Naive B cell (primary cell): ENCODE results near the gene ABHD15. TPM values are rescaled to one million over a fixed set of nuclear protein-coding genes. Genes with fewer than 3 reads are reported as not detected.
A peak's percentile ranks its signal among the peaks of the same experiment; 100 is the strongest.

Experiments used
- ATAC-seq, 2 donors: fragments of 150-1000 bp; cut with Tn5 transposase; 2 replicates each; pipeline ENCODE4 v1.10.0; 2021; ENCODE audit warnings: low read depth in 2 of 2, mild to moderate bottlenecking in 2 of 2, moderate library complexity in 2 of 2
- DNase-seq: peaks from one replicate; pipeline ENCODE4 v3.0.0; 2022
- H3K27ac Mint-ChIP-seq, 6 donors: one replicate each; pipeline ENCODE4 v1.8.0; 2020 to 2022; ENCODE audit warnings: mild to moderate bottlenecking in 6 of 6, mixed read lengths in 6 of 6, moderate library complexity in 5 of 6, inconsistent platforms in 2 of 6
- H3K27me3 Mint-ChIP-seq, 3 donors: one replicate each; pipeline ENCODE4 v1.8.0; 2021 to 2022; ENCODE audit warnings: mixed read lengths in 3 of 3, mild to moderate bottlenecking in 1 of 3
- H3K36me3 Mint-ChIP-seq, 2 donors: one replicate each; pipeline ENCODE4 v1.8.0; 2020 to 2022; ENCODE audit warnings: mixed read lengths in 2 of 2, inconsistent platforms in 1 of 2, mild to moderate bottlenecking in 1 of 2
- H3K4me1 Mint-ChIP-seq, 3 donors: one replicate each; pipeline ENCODE4 v1.8.0; 2020 to 2022; ENCODE audit warnings: mixed read lengths in 3 of 3, inconsistent platforms in 1 of 3, mild to moderate bottlenecking in 1 of 3, moderate library complexity in 1 of 3
- H3K4me3 Mint-ChIP-seq, 8 donors: one replicate each; pipeline ENCODE4 v1.8.0; 2020 to 2022; ENCODE audit warnings: mild to moderate bottlenecking in 8 of 8, mixed read lengths in 8 of 8, moderate library complexity in 8 of 8, inconsistent platforms in 2 of 8
- H3K9me3 Mint-ChIP-seq, 7 donors: one replicate each; pipeline ENCODE4 v1.8.0; 2020 to 2022; ENCODE audit warnings: mixed read lengths in 7 of 7, mild to moderate bottlenecking in 5 of 7, inconsistent platforms in 2 of 7, moderate library complexity in 1 of 7
- polyA plus RNA-seq, 6 donors: library from polyadenylated mRNA; unstranded; fragments of 300-500 nt; fragmentation: Illumina TruSeq; gene quantifications; one replicate each; pipeline ENCODE4 v1.2.3, GENCODE V29; 2021; ENCODE audit warnings: low read depth in 6 of 6

Gene ABHD15
- polyA plus RNA-seq, 6 donors from 2014 or later, result 15.1 to 45.2 (median 20.3) TPM

GRCh38 chr17:29591146-29591736, 24.4 kb upstream of the ABHD15 start:
- Mint-ChIP-seq H3K36me3 (no peaks in the 10 kb centered on the region), H3K4me3 (peak overlapping the region; percentile 84 to 94 (median 88)), H3K27ac (peak overlapping the region in 1 of 6 donors; percentile 19), H3K27me3 (peaks cover 0 to 10% (median 0%) of the 10 kb centered on the region in 3 donors), H3K9me3 (no peaks in the 10 kb centered on the region), H3K4me1 (peaks cover 35 to 66% (median 55%) of the 10 kb centered on the region in 3 donors)
- DNase-seq, result peak; percentile 28
- ATAC-seq, result no peak

- Mint-ChIP-seq H3K4me3 (peak overlapping the region; percentile 84 to 94 (median 91)), H3K4me1 (peaks cover 35 to 69% (median 61%) of the 10 kb centered on the region in 3 donors), H3K27me3 (peaks cover 0 to 10% (median 0%) of the 10 kb centered on the region in 3 donors), H3K36me3 (no peaks in the 10 kb centered on the region), H3K9me3 (no peaks in the 10 kb centered on the region), H3K27ac (peak overlapping the region in 2 of 6 donors; percentile 26 to 79)
- DNase-seq, result no peak
- ATAC-seq, result no peak
Observed at GRCh38 chr17:29590411-29591145, 23.7 kb upstream of the ABHD15 start.

DNA sequence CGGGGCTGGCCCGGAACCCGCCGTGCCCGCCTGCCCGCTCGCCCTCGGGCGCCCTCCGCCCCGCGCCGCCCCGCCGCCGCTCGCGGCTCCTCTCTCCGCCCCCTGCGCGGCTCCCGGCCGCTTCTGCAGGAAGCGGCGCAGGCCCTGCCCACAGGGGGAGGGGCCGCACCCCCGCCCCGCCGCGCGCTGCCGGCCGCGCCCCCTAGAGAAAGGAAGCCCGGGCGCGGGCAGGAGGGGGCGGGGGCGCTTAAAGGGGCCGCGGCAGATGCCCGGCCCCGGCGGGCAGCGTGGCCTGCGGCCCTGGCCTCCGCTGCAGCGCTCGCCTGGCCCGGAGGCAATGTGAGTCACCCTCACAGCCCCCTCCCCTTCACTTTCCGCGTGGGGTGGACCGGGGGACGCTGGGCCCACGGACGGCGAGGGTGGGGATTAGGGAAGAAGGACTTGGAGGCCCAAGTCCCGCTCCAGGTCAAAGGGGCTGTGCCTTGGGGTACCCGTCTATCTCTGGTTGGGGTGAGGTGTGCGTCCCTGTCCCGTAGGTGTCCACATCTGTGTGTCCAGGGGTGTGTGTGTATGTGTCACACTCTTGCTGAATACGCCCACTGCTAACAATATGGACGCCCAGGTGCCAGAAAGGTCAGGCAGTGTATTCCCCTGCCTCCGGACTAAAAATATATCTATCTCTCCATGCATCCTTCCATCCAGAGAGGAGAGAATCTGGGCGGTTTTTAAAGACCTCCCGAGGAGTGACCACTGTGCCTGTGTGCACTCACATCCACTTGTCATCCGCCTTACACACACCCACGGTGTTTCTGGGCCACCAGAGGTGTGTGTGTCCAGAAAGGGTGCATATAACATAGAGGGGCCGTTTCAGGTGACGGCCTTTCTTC, 22.9 kb upstream of the ABHD15 start, which contains the start of gene GIT1:
Gene GIT1, minus strand, starts transcription at position 125 of the 887 bp plus-strand sequence. CDS start 270 bp downstream, outside the sequence.
- Mint-ChIP-seq H3K27ac (peak within 1 kb of the TSS in 4 of 6 donors; percentile 27 to 88 (median 73)), H3K36me3 (no peaks in the 10 kb centered on the region), H3K9me3 (no peaks in the 10 kb centered on the region), H3K27me3 (peaks cover 0 to 5% (median 0%) of the 10 kb centered on the region in 3 donors), H3K4me3 (peak within 1 kb of the TSS; percentile 85 to 94 (median 92)), H3K4me1 (peaks cover 36 to 77% (median 68%) of the 10 kb centered on the region in 3 donors)
- ATAC-seq (peak; percentile 78 to 81), DNase-seq (peak; percentile 85)

- H3K9me3 Mint-ChIP-seq, result no peaks in the 10 kb centered on the region
- peaks cover 45 to 78% (median 72%) of the 10 kb centered on the region in 3 donors for H3K4me1 Mint-ChIP-seq
- H3K27ac Mint-ChIP-seq, result peak overlapping the region in 3 of 6 donors; percentile 67 to 95 (median 76)
- peak overlapping the region; percentile 85 to 94 (median 90) for H3K4me3 Mint-ChIP-seq
- peak; percentile 56 for DNase-seq
- no peaks in the 10 kb centered on the region for H3K27me3 Mint-ChIP-seq
- no peaks in the 10 kb centered on the region for H3K36me3 Mint-ChIP-seq
- ATAC-seq, result peak; percentile 10 to 15
Observed at GRCh38 chr17:29588562-29589411, 21.9 kb upstream of the ABHD15 start.

- ATAC-seq (no peak), DNase-seq (no peak)
- H3K36me3 Mint-ChIP-seq, result no peaks in the 10 kb centered on the region
- peak overlapping the region in 5 of 6 donors; percentile 76 to 95 (median 94) for H3K27ac Mint-ChIP-seq
- peaks cover 48 to 81% (median 79%) of the 10 kb centered on the region in 3 donors for H3K4me1 Mint-ChIP-seq
- H3K4me3 Mint-ChIP-seq, result peak overlapping the region; percentile 83 to 94 (median 90)
- no peaks in the 10 kb centered on the region for H3K27me3 Mint-ChIP-seq
- H3K9me3 Mint-ChIP-seq, result no peaks in the 10 kb centered on the region
Observed at GRCh38 chr17:29588017-29588561, 21.3 kb upstream of the ABHD15 start.

- H3K27me3 Mint-ChIP-seq, result no peaks in the 10 kb centered on the region
- peaks cover 43 to 78% (median 77%) of the 10 kb centered on the region in 3 donors for H3K4me1 Mint-ChIP-seq
- H3K36me3 Mint-ChIP-seq, result no peaks in the 10 kb centered on the region
- no peaks in the 10 kb centered on the region for H3K9me3 Mint-ChIP-seq
- DNase-seq (no peak), ATAC-seq (no peak)
- peak overlapping the region in 3 of 6 donors; percentile 41 to 76 (median 60) for H3K27ac Mint-ChIP-seq
- H3K4me3 Mint-ChIP-seq, result peak overlapping the region; percentile 83 to 94 (median 90)
Observed at GRCh38 chr17:29587591-29587990, 20.8 kb upstream of the ABHD15 start.

- Mint-ChIP-seq H3K36me3 (no peaks in the 10 kb centered on the region), H3K4me3 (peak overlapping the region in 4 of 8 donors; percentile 54 to 94 (median 86)), H3K4me1 (peaks cover 42 to 75% (median 71%) of the 10 kb centered on the region in 3 donors), H3K27ac (peak overlapping the region in 1 of 6 donors; percentile 50), H3K9me3 (no peaks in the 10 kb centered on the region), H3K27me3 (no peaks in the 10 kb centered on the region)
- DNase-seq (no peak), ATAC-seq (no peak)
Observed at GRCh38 chr17:29586676-29587469, 20.0 kb upstream of the ABHD15 start.

GRCh38 chr17:29585080-29585751, 18.4 kb upstream of the ABHD15 start:
- H3K27ac Mint-ChIP-seq, result peak overlapping the region in 1 of 6 donors; percentile 56
- H3K36me3 Mint-ChIP-seq, result peaks cover 0 to 3% of the 10 kb centered on the region in 2 donors
- no peaks in the 10 kb centered on the region for H3K9me3 Mint-ChIP-seq
- H3K4me3 Mint-ChIP-seq, result peak overlapping the region in 6 of 8 donors; percentile 20 to 83 (median 45)
- peaks cover 33 to 66% (median 60%) of the 10 kb centered on the region in 3 donors for H3K4me1 Mint-ChIP-seq
- no peak for ATAC-seq
- no peak for DNase-seq
- H3K27me3 Mint-ChIP-seq, result no peaks in the 10 kb centered on the region

- Mint-ChIP-seq H3K27ac (peak overlapping the region in 2 of 6 donors; percentile 79 to 90), H3K4me1 (peaks cover 30 to 63% (median 60%) of the 10 kb centered on the region in 3 donors), H3K4me3 (peak overlapping the region in 7 of 8 donors; percentile 20 to 83 (median 60)), H3K36me3 (peaks cover 0 to 8% of the 10 kb centered on the region in 2 donors), H3K9me3 (no peaks in the 10 kb centered on the region), H3K27me3 (no peaks in the 10 kb centered on the region)
- ATAC-seq (no peak), DNase-seq (no peak)
Observed at GRCh38 chr17:29584452-29585079, 17.7 kb upstream of the ABHD15 start.

GRCh38 chr17:29583324-29584248, 16.7 kb upstream of the ABHD15 start:
- Mint-ChIP-seq H3K9me3 (no peaks in the 10 kb centered on the region), H3K4me3 (peak overlapping the region in 6 of 8 donors; percentile 15 to 65 (median 50)), H3K4me1 (peaks cover 30 to 63% (median 60%) of the 10 kb centered on the region in 3 donors), H3K27me3 (no peaks in the 10 kb centered on the region), H3K27ac (peak overlapping the region in 3 of 6 donors; percentile 76 to 90 (median 79)), H3K36me3 (peaks cover 0 to 8% of the 10 kb centered on the region in 2 donors)
- DNase-seq, result no peak
- no peak for ATAC-seq
